ENCODE data around the gene CORIN. TPM values are rescaled to one million over a fixed set of nuclear protein-coding genes. Genes with fewer than 3 reads are reported as not detected.

The CORIN gene
- total and polyA plus RNA-seq, 10 of the 15 experiments (the other 5 are each of a cell fraction or from before 2014, with no cell fraction given): 0.02 to 0.45 (median 0.09) TPM; not detected in 3

DNA sequence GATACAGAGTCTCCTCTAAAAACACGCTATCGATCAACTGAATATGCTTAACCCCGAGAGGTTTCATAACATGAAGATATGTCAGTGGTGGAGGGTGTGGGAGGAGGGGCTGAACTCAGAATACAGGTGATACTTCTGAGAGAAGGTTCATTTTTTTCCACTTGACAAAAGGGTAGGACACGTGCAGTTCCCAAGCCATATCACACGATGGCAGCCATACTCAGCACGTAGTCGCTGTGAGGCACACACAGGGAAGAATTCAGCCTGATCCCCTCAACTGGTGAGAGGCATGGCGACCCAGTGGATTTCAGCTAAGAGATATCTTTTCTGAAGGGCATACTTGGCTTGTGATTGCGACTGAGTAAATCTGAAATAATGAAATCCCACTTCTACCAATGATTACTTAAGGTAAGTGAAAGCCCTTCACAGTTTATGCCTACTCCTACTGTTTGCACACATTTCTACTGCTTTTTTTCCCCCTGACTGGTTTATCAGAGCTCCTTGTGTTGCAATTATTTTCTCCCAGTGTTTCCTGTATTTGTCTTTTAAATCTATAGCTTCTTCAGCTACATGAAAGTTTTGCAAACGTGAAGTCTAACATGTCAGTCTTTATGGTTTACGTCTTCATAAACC is 133.1 kb downstream of the CORIN start:
- no peak overlapping the region for H2AFZ ChIP-seq (ENCODE audit: control insufficient read depth, low read depth, low read length)

More for the DNA sequence above, 133.1 kb downstream of the CORIN start:
- Histone ChIP-seq H3K4me3 (no peak overlapping the region), H3K9ac (ENCODE audit: control insufficient read depth, insufficient read depth, low read length) (no peak overlapping the region), H4K20me1 (ENCODE audit: control insufficient read depth, insufficient read depth) (no peaks in the 10 kb centered on the region), H3K27ac (ENCODE audit: control insufficient read depth, insufficient read depth) (no peak overlapping the region), H3K4me2 (ENCODE audit: control insufficient read depth, insufficient read depth) (no peak overlapping the region), H3K27me3 (replicated peaks in 1 of 2; ENCODE audit: control insufficient read depth in 2 of 2, insufficient read depth in 2 of 2, low read length in 1 of 2) (peaks cover 0 to 3% of the 10 kb centered on the region in 2 experiments; a peak in 2 of 4 replicates), H3K79me2 (ENCODE audit: control insufficient read depth, insufficient read depth, low read length) (no peaks in the 10 kb centered on the region), H3K9me3 (replicated peaks; ENCODE audit: control insufficient read depth, insufficient read depth, low read length) (no peaks in the 10 kb centered on the region), H3K4me1 (ENCODE audit: control insufficient read depth, insufficient read depth, low read length) (no peaks in the 10 kb centered on the region), H3K36me3 (ENCODE audit: control insufficient read depth in 2 of 2, insufficient read depth in 2 of 2, low read length in 1 of 2) (no peaks in the 10 kb centered on the region)
- ChIA-PET SMC1A (ENCODE audit: uncharacterized antibody, unreplicated experiment) (interaction anchor here (0.6 to 4.0 kb wide), 12 partner anchors 8 to 228 kb away, joined by 3 to 30 read pairs (median 5); no protein-coding TSS in a partner anchor), CTCF (interaction anchor here (0.6 to 11.7 kb wide), 15 partner anchors 9 to 772 kb away, joined by 3 to 153 read pairs (median 5); partner anchors contain the start of gene CORIN), POLR2A (no interaction called here), RAD21 (ENCODE audit: unreplicated experiment) (interaction anchor here (1.1 to 4.1 kb wide), 5 partner anchors 17 to 229 kb away, joined by 3 to 33 read pairs (median 8); partner anchors contain the start of gene CORIN)
- intact Hi-C loops (cut with micrococcal nuclease; ENCODE audit: unreplicated experiment) (loop anchor here (1.0 to 5.0 kb wide), 3 partner anchors 131 to 382 kb away; no protein-coding TSS in a partner anchor), in situ Hi-C loops (cut with MboI) (loop anchor here (10.0 kb wide), 1 partner anchor 390 kb away; no protein-coding TSS in a partner anchor)
- ATAC-seq (peak; percentile 89), FAIRE-seq (no peak), DNase-seq (ENCODE audit: low read depth, low spot score) (no peak)
- WGBS (ENCODE audit: insufficient coverage, insufficient replicate concordance, low lambda C conversion rate, missing lambda C conversion rate): 21% methylated on average over 11 of the region's 11 CpGs
- TF ChIP-seq EZH2 (IDR thresholded peaks at IDR 0.05; ENCODE audit: borderline replicate concordance, control insufficient read depth, low read depth, low read length) (no peak), SMC3 (IDR thresholded peaks at IDR 0.05; ENCODE audit: borderline replicate concordance, low read length) (peak; percentile 37; the same call in 1 of the 2 replicates), RAD21 (IDR thresholded peaks at IDR 0.05; ENCODE audit: insufficient read depth, low read depth, low read length) (peak; percentile 65)
- TF ChIP-seq, protein P1, sequence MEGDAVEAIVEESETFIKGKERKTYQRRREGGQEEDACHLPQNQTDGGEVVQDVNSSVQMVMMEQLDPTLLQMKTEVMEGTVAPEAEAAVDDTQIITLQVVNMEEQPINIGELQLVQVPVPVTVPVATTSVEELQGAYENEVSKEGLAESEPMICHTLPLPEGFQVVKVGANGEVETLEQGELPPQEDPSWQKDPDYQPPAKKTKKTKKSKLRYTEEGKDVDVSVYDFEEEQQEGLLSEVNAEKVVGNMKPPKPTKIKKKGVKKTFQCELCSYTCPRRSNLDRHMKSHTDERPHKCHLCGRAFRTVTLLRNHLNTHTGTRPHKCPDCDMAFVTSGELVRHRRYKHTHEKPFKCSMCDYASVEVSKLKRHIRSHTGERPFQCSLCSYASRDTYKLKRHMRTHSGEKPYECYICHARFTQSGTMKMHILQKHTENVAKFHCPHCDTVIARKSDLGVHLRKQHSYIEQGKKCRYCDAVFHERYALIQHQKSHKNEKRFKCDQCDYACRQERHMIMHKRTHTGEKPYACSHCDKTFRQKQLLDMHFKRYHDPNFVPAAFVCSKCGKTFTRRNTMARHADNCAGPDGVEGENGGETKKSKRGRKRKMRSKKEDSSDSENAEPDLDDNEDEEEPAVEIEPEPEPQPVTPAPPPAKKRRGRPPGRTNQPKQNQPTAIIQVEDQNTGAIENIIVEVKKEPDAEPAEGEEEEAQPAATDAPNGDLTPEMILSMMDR (IDR thresholded peaks at IDR 0.05 in 2 of 3, conservative IDR thresholded peaks at IDR 0.05 in 1 of 3; ENCODE audit: control insufficient read depth in 2 of 3, extremely low read depth in 1 of 3, insufficient read depth in 1 of 3, low read depth in 3 of 3, low read length in 3 of 3): peak; percentile 44 to 51 (median 49); a peak in 4 of 6 replicates
- no TSS peak for BruUV-seq (replicated peaks)

Data from GM12878 (cell line).